Measurements from ENCODE around the gene LIPC. TPM values are rescaled to one million over a fixed set of nuclear protein-coding genes. Genes with fewer than 3 reads are reported as not detected.

The LIPC gene
- total RNA-seq, 4 donors from 2014 or later: 0.81 to 4.6 (median 1.8) TPM

- TF ChIP-seq POLR2A (IDR thresholded peaks at IDR 0.05): no peak
- no peak for TF ChIP-seq CTCF (IDR thresholded peaks at IDR 0.05)
- Histone ChIP-seq H3K27me3 (no peaks in the 10 kb centered on the region), H3K27ac (no peak overlapping the region), H3K36me3 (no peaks in the 10 kb centered on the region), H3K4me1 (peaks cover 17 to 25% of the 10 kb centered on the region in 2 donors), H3K9me3 (no peaks in the 10 kb centered on the region), H3K4me3 (replicated peaks in 1 of 3) (no peak overlapping the region)
- intact Hi-C loops (cut with DNase I): no loop called here
- no peak for DNase-seq
- WGBS, 2 donors: 92 to 94% methylated on average over 4 of the region's 4 CpGs
Measured at GRCh38 chr15:58501006-58501405, 69.2 kb downstream of the LIPC start.

GRCh38 chr15:58501636-58502188 is 69.9 kb downstream of the LIPC start:
- Histone ChIP-seq H3K9me3 (no peaks in the 10 kb centered on the region), H3K4me3 (replicated peaks in 1 of 3) (no peak overlapping the region), H3K27me3 (no peaks in the 10 kb centered on the region), H3K27ac (no peak overlapping the region), H3K36me3 (no peaks in the 10 kb centered on the region), H3K4me1 (peaks cover 18 to 31% of the 10 kb centered on the region in 2 donors)
- 91 to 95% methylated on average over 4 of the region's 4 CpGs for WGBS, 2 donors
- intact Hi-C loops (cut with DNase I): no loop called here
- TF ChIP-seq POLR2A (IDR thresholded peaks at IDR 0.05): no peak
- TF ChIP-seq CTCF (IDR thresholded peaks at IDR 0.05): no peak
- DNase-seq: no peak

GRCh38 chr15:58503139-58504027 is 71.6 kb downstream of the LIPC start:
- Histone ChIP-seq H3K27me3 (no peaks in the 10 kb centered on the region), H3K4me1 (peaks cover 15 to 23% of the 10 kb centered on the region in 2 donors), H3K4me3 (replicated peaks in 1 of 3) (no peak overlapping the region), H3K9me3 (no peaks in the 10 kb centered on the region), H3K36me3 (no peaks in the 10 kb centered on the region), H3K27ac (no peak overlapping the region)
- intact Hi-C loops (cut with DNase I): no loop called here
- no peak for TF ChIP-seq POLR2A (IDR thresholded peaks at IDR 0.05)
- TF ChIP-seq CTCF (IDR thresholded peaks at IDR 0.05): no peak
- WGBS, 2 donors: 94 to 96% methylated on average over 3 to 4 of the region's 6 CpGs
- no peak for DNase-seq

- TF ChIP-seq CTCF (IDR thresholded peaks at IDR 0.05) (no peak), POLR2A (IDR thresholded peaks at IDR 0.05) (no peak)
- no peaks in the 10 kb centered on the region for H3K27me3 ChIP-seq
- peaks cover 6 to 11% of the 10 kb centered on the region in 2 donors for H3K4me1 ChIP-seq
- H3K9me3 ChIP-seq: no peaks in the 10 kb centered on the region
- no peak overlapping the region for H3K4me3 ChIP-seq (replicated peaks in 1 of 3)
- no peak overlapping the region for H3K27ac ChIP-seq
- H3K36me3 ChIP-seq: no peaks in the 10 kb centered on the region
- no peak for DNase-seq
- intact Hi-C loops (cut with DNase I): no loop called here
- 96 to 97% methylated on average over 6 of the region's 6 CpGs for WGBS, 2 donors
Measured at GRCh38 chr15:58504674-58505234, 73.0 kb downstream of the LIPC start.

- peaks cover 6 to 11% of the 10 kb centered on the region in 2 donors for H3K4me1 ChIP-seq
- 94 to 97% methylated on average over 7 of the region's 7 CpGs for WGBS, 2 donors
- H3K9me3 ChIP-seq: no peaks in the 10 kb centered on the region
- H3K36me3 ChIP-seq: no peaks in the 10 kb centered on the region
- H3K27me3 ChIP-seq: no peaks in the 10 kb centered on the region
- DNase-seq: no peak
- H3K4me3 ChIP-seq (replicated peaks in 1 of 3): no peak overlapping the region
- no peak for TF ChIP-seq CTCF (IDR thresholded peaks at IDR 0.05)
- no peak for TF ChIP-seq POLR2A (IDR thresholded peaks at IDR 0.05)
- H3K27ac ChIP-seq: no peak overlapping the region
- intact Hi-C loops (cut with DNase I): no loop called here
Measured at GRCh38 chr15:58505581-58505980, 73.8 kb downstream of the LIPC start.

All from thyroid gland (tissue), 4 donors.